GM12875 (cell line): ENCODE data around the gene ZBTB20.

ENCODE experiments used
- H3K4me3 ChIP-seq: one replicate; pipeline ENCODE4 v1.5.1; 2011; ENCODE audit warnings: low read depth, low read length, control low read depth
- CTCF ChIP-seq: IDR thresholded peaks from 2 replicates; pipeline ENCODE4 v1.5.1; 2011; ENCODE audit warnings: low read depth, mild to moderate bottlenecking, control low read depth, inconsistent platforms, low read length, moderate library complexity, borderline replicate concordance; ENCODE audit not compliant: insufficient read depth

The ZBTB20 gene

GRCh38 chr3:114609973-114610630 lies 537.0 kb downstream of the ZBTB20 start:
- TF ChIP-seq CTCF: no peak
- no peak overlapping the region for H3K4me3 ChIP-seq

- TF ChIP-seq CTCF: no peak
- H3K4me3 ChIP-seq: no peak overlapping the region
These were observed 538.8 kb downstream of the ZBTB20 start for GRCh38 chr3:114608293-114608692.

GRCh38 chr3:114606336-114606735 lies 540.8 kb downstream of the ZBTB20 start:
- TF ChIP-seq CTCF: no peak
- no peak overlapping the region for H3K4me3 ChIP-seq

GRCh38 chr3:114600571-114600970 lies 546.5 kb downstream of the ZBTB20 start:
- H3K4me3 ChIP-seq: no peak overlapping the region
- no peak for TF ChIP-seq CTCF

- TF ChIP-seq CTCF: no peak
- no peak overlapping the region for H3K4me3 ChIP-seq
These were observed 549.2 kb downstream of the ZBTB20 start for GRCh38 chr3:114597871-114598270.

- no peak for TF ChIP-seq CTCF
- H3K4me3 ChIP-seq: no peak overlapping the region
These were observed 550.1 kb downstream of the ZBTB20 start for GRCh38 chr3:114597012-114597411.

GRCh38 chr3:114596147-114596546 lies 550.9 kb downstream of the ZBTB20 start:
- no peak overlapping the region for H3K4me3 ChIP-seq
- no peak for TF ChIP-seq CTCF
